BLaER1 treated with 17β-estradiol and CSF1 and Interleukin-3, amounts not matched to agents 10 nM and 100 nM (cell line): ENCODE results near the gene SPATA2.
"Not testable (repeated sequence)": the region's sequence is repeated elsewhere in the genome, so short reads cannot be mapped to it uniquely, and the experiment has no call there.

ENCODE experiments used
- H3K27ac ChIP-seq, 11 experiments: shearing (Covaris generic); formaldehyde crosslinking; 2 replicates each; pipeline ENCODE4 v1.8.1; 2022
- H3K27me3 ChIP-seq, 11 experiments: shearing (Covaris generic); formaldehyde crosslinking; 2 replicates each; pipeline ENCODE4 v1.8.1; 2022
- H3K36me3 ChIP-seq, 11 experiments: shearing (Covaris generic); formaldehyde crosslinking; 2 replicates each; pipeline ENCODE4 v1.8.1; 2022
- H3K4me1 ChIP-seq, 10 experiments: shearing (Covaris generic); formaldehyde crosslinking; 2 replicates each; pipeline ENCODE4 v1.8.1; 2022
- H3K4me2 ChIP-seq, 11 experiments: shearing (Covaris generic); formaldehyde crosslinking; 2 replicates each; pipeline ENCODE4 v1.8.1; 2022
- H3K4me3 ChIP-seq, 10 experiments: shearing (Covaris generic); formaldehyde crosslinking; 2 replicates each; pipeline ENCODE4 v1.8.1; 2022
- H3K9ac ChIP-seq, 11 experiments: shearing (Covaris generic); formaldehyde crosslinking; 2 replicates each; pipeline ENCODE4 v1.8.1; 2022
- H3K9me3 ChIP-seq, 11 experiments: shearing (Covaris generic); formaldehyde crosslinking; replicated peaks in 1 of 11; 2 replicates each; pipeline ENCODE4 v1.8.1; 2022
- H4K20me1 ChIP-seq, 11 experiments: shearing (Covaris generic); formaldehyde crosslinking; 2 replicates each; pipeline ENCODE4 v1.8.1; 2022
- Cebpa-rat ChIP-seq, 11 experiments: shearing (Covaris generic); IDR thresholded peaks; 2 replicates each; pipeline ENCODE4 v1.8.1; 2022

SPATA2 gene

GRCh38 chr20:49866051-49866450 lies 49.3 kb downstream of the SPATA2 start:
- H4K20me1 ChIP-seq, result no peaks in the 10 kb centered on the region
- no peaks in the 10 kb centered on the region for H3K27me3 ChIP-seq
- no peak overlapping the region for H3K4me3 ChIP-seq
- no peak overlapping the region for H3K27ac ChIP-seq
- H3K4me2 ChIP-seq, result no peak overlapping the region
- H3K36me3 ChIP-seq, result peaks cover 22 to 48% (median 28%) of the 10 kb centered on the region in 11 experiments
- TF ChIP-seq Cebpa-rat (IDR thresholded peaks at IDR 0.05), result no peak
- H3K9me3 ChIP-seq, result no peaks in the 10 kb centered on the region
- no peak overlapping the region for H3K9ac ChIP-seq
- H3K4me1 ChIP-seq, result peaks cover 13 to 24% (median 16%) of the 10 kb centered on the region in 10 experiments

GRCh38 chr20:49865559-49865958 lies 49.8 kb downstream of the SPATA2 start:
- H3K27me3 ChIP-seq, result no peaks in the 10 kb centered on the region
- H3K4me3 ChIP-seq, result no peak overlapping the region
- peaks cover 13 to 24% (median 16%) of the 10 kb centered on the region in 10 experiments for H3K4me1 ChIP-seq
- H3K4me2 ChIP-seq, result no peak overlapping the region
- H3K27ac ChIP-seq, result no peak overlapping the region
- TF ChIP-seq Cebpa-rat (IDR thresholded peaks at IDR 0.05), result no peak
- no peaks in the 10 kb centered on the region for H3K9me3 ChIP-seq
- no peaks in the 10 kb centered on the region for H4K20me1 ChIP-seq
- no peak overlapping the region for H3K9ac ChIP-seq
- peaks cover 22 to 47% (median 29%) of the 10 kb centered on the region in 11 experiments for H3K36me3 ChIP-seq

- no peak overlapping the region for H3K27ac ChIP-seq
- no peak overlapping the region for H3K4me3 ChIP-seq
- H3K27me3 ChIP-seq, result no peaks in the 10 kb centered on the region
- H3K4me1 ChIP-seq, result peaks cover 11 to 20% (median 13%) of the 10 kb centered on the region in 10 experiments
- no peak for TF ChIP-seq Cebpa-rat (IDR thresholded peaks at IDR 0.05)
- 0 out of 22 replicates have a peak, but pooled peaks cover 0 to 4% (median 0%) of the 10 kb centered on the region in 11 experiments for H4K20me1 ChIP-seq
- no peak overlapping the region for H3K4me2 ChIP-seq
- H3K9me3 ChIP-seq, result no peaks in the 10 kb centered on the region
- H3K36me3 ChIP-seq, result peaks cover 23 to 58% (median 39%) of the 10 kb centered on the region in 11 experiments
- no peak overlapping the region for H3K9ac ChIP-seq
Observed at GRCh38 chr20:49863666-49864065, 51.7 kb downstream of the SPATA2 start.

GRCh38 chr20:49862607-49863200 lies 52.6 kb downstream of the SPATA2 start:
- Histone ChIP-seq H3K27ac (no peak overlapping the region), H3K36me3 (peaks cover 26 to 67% (median 48%) of the 10 kb centered on the region in 11 experiments), H3K4me1 (peaks cover 2 to 11% (median 4%) of the 10 kb centered on the region in 10 experiments), H3K9me3 (no peaks in the 10 kb centered on the region), H3K4me3 (no peak overlapping the region), H4K20me1 (0 out of 22 replicates have a peak, but pooled peaks cover 0 to 4% (median 0%) of the 10 kb centered on the region in 11 experiments), H3K27me3 (no peaks in the 10 kb centered on the region), H3K9ac (no peak overlapping the region), H3K4me2 (no peak overlapping the region)
- no peak for TF ChIP-seq Cebpa-rat (IDR thresholded peaks at IDR 0.05)

GRCh38 chr20:49861232-49861631 lies 54.1 kb downstream of the SPATA2 start:
- H3K9me3 ChIP-seq, H3K4me1 ChIP-seq, H3K9ac ChIP-seq, H3K27ac ChIP-seq, H3K4me3 ChIP-seq, H4K20me1 ChIP-seq, H3K4me2 ChIP-seq, H3K27me3 ChIP-seq: not testable (repeated sequence)
- H3K36me3 ChIP-seq, result peaks cover 39 to 79% (median 60%) of the 10 kb centered on the region in 11 experiments

- H3K27ac ChIP-seq, result no peak overlapping the region
- H3K36me3 ChIP-seq, result peaks cover 41 to 79% (median 62%) of the 10 kb centered on the region in 11 experiments
- H3K4me3 ChIP-seq, result no peak overlapping the region
- H3K27me3 ChIP-seq, result no peaks in the 10 kb centered on the region
- H3K4me2 ChIP-seq, result no peak overlapping the region
- H3K9ac ChIP-seq, result no peak overlapping the region
- no peaks in the 10 kb centered on the region for H3K9me3 ChIP-seq
- H3K4me1 ChIP-seq, result peaks cover 0 to 6% (median 0%) of the 10 kb centered on the region in 10 experiments; a peak in 1 of 20 replicates
- 0 out of 22 replicates have a peak, but pooled peaks cover 0 to 4% (median 0%) of the 10 kb centered on the region in 11 experiments for H4K20me1 ChIP-seq
- TF ChIP-seq Cebpa-rat (IDR thresholded peaks at IDR 0.05), result no peak
Observed at GRCh38 chr20:49859807-49860206, 55.5 kb downstream of the SPATA2 start.

- TF ChIP-seq Cebpa-rat (IDR thresholded peaks at IDR 0.05), result no peak
- no peak overlapping the region for H3K27ac ChIP-seq
- peaks cover 0 to 6% (median 0%) of the 10 kb centered on the region in 10 experiments; a peak in 1 of 20 replicates for H3K4me1 ChIP-seq
Observed at GRCh38 chr20:49859011-49859410, 56.3 kb downstream of the SPATA2 start.

GRCh38 chr20:49858076-49858585 lies 57.2 kb downstream of the SPATA2 start:
- Histone ChIP-seq H3K36me3 (peaks cover 34 to 80% (median 65%) of the 10 kb centered on the region in 11 experiments), H3K27ac (no peak overlapping the region), H3K9me3 (no peaks in the 10 kb centered on the region), H3K9ac (no peak overlapping the region), H4K20me1 (0 out of 22 replicates have a peak, but pooled peaks cover 0 to 4% (median 0%) of the 10 kb centered on the region in 11 experiments), H3K4me3 (no peak overlapping the region), H3K27me3 (no peaks in the 10 kb centered on the region), H3K4me2 (no peak overlapping the region), H3K4me1 (peaks cover 0 to 6% (median 0%) of the 10 kb centered on the region in 10 experiments; a peak in 1 of 20 replicates)
- no peak for TF ChIP-seq Cebpa-rat (IDR thresholded peaks at IDR 0.05)

More at GRCh38 chr20:49859011-49859410, 56.3 kb downstream of the SPATA2 start:
- no peak overlapping the region for H3K4me2 ChIP-seq
- no peak overlapping the region for H3K9ac ChIP-seq
- H4K20me1 ChIP-seq, result 0 out of 22 replicates have a peak, but pooled peaks cover 0 to 4% (median 0%) of the 10 kb centered on the region in 11 experiments
- H3K36me3 ChIP-seq, result peaks cover 35 to 79% (median 61%) of the 10 kb centered on the region in 11 experiments
- H3K4me3 ChIP-seq, result no peak overlapping the region
- H3K9me3 ChIP-seq, result no peaks in the 10 kb centered on the region
- H3K27me3 ChIP-seq, result no peaks in the 10 kb centered on the region

- no peaks in the 10 kb centered on the region for H3K27me3 ChIP-seq
- no peaks in the 10 kb centered on the region for H3K9me3 ChIP-seq
- H4K20me1 ChIP-seq, result 0 out of 22 replicates have a peak, but pooled peaks cover 0 to 4% (median 0%) of the 10 kb centered on the region in 11 experiments
- no peak overlapping the region for H3K4me3 ChIP-seq
- TF ChIP-seq Cebpa-rat (IDR thresholded peaks at IDR 0.05), result no peak
- H3K4me2 ChIP-seq, result no peak overlapping the region
- no peak overlapping the region for H3K9ac ChIP-seq
- H3K36me3 ChIP-seq, result peaks cover 33 to 91% (median 68%) of the 10 kb centered on the region in 11 experiments
- H3K27ac ChIP-seq, result no peak overlapping the region
- H3K4me1 ChIP-seq, result 0 out of 20 replicates have a peak, but pooled peaks cover 0 to under 1% (median 0%) of the 10 kb centered on the region in 10 experiments
Observed at GRCh38 chr20:49856904-49857303, 58.4 kb downstream of the SPATA2 start.
